SH-SY5Y (cell line): ENCODE measurements around the gene NUP58.

Experiments used
- GATA2 ChIP-seq: IDR thresholded peaks from 2 replicates; pipeline ENCODE4 v1.6.1; 2011; ENCODE audit warnings: mild to moderate bottlenecking, low read depth, low read length
- GATA3 ChIP-seq: IDR thresholded peaks from 2 replicates; pipeline ENCODE4 v1.6.1; 2011; ENCODE audit warnings: low read depth, mild to moderate bottlenecking, low read length, moderate library complexity

DNA sequence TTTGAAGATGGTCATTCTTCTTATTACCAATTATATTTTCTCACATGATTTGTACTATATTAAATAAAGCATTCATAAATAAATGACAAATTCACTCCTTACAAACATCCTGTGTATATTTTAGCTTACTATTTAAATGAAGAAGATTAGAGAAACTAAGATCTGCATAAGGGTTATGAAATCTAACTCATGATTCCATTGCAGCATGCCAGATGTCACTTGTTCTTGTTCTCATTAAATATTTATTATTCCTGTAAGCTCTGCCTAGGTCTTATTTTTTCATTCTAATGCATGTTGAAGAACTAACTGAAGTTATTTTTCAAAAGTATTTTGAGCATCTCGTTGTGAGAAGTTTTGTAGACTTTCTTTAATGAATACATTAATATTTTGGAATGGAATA is 18.3 kb downstream of the NUP58 start:
- TF ChIP-seq GATA3 (no peak), GATA2 (no peak)
